Loucy (cell line): ENCODE data around the gene ZBED1.

Source experiments
- EZH2phosphoT487 ChIP-seq: fragments of 200-600 bp; IDR thresholded peaks from 2 replicates; pipeline ENCODE4 v1.6.1; 2018; ENCODE audit warnings: antibody characterized with exemption, mild to moderate bottlenecking, moderate library complexity, borderline replicate concordance
- TF ChIP-seq, protein P1 (sequence below): fragments of 200-600 bp; sonication (generic); conservative IDR thresholded peaks from 2 replicates; pipeline ENCODE4 v1.5.1; 2014; ENCODE audit warnings: mild to moderate bottlenecking, antibody characterized with exemption, low read length

DNA sequence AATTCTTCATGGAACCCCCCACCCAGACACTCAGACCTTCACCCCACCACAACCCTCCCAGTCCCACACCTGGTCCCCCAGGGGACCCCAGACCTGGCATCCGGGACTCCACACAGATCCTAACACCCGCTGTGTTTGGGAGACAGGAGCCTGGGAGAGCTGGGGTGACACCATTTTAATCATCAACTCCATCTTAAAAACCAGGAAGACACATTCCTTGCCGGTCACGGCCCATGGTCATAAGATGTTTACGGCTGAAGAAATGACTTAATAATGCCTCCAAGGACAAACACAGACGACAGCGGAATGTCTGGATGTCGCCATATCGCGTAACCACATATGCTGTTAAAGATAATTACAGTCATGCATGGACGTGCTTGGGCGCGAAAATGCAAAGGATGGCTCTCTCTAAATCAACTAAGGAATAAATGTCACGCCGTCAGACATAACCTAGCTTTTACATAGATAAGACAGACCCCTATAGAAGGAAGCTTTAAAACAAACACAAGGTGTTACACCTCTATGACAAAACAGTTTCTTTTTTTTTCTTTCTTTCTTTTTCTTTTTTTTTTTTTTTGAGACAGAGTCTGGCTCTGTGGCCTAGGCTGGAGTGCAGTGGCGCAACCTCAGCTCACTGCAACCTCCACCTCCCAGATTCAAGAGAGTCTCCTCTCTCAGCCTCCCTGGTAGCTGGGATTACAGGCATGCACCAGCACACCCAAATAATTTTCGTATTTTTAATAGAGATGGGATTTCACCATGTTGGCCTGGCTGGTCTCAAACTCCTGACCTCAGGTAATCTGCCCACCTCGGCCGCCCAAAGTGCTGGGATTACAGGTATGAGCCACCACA lies 2.1 kb upstream of the ZBED1 start:
- TF ChIP-seq, protein P1, sequence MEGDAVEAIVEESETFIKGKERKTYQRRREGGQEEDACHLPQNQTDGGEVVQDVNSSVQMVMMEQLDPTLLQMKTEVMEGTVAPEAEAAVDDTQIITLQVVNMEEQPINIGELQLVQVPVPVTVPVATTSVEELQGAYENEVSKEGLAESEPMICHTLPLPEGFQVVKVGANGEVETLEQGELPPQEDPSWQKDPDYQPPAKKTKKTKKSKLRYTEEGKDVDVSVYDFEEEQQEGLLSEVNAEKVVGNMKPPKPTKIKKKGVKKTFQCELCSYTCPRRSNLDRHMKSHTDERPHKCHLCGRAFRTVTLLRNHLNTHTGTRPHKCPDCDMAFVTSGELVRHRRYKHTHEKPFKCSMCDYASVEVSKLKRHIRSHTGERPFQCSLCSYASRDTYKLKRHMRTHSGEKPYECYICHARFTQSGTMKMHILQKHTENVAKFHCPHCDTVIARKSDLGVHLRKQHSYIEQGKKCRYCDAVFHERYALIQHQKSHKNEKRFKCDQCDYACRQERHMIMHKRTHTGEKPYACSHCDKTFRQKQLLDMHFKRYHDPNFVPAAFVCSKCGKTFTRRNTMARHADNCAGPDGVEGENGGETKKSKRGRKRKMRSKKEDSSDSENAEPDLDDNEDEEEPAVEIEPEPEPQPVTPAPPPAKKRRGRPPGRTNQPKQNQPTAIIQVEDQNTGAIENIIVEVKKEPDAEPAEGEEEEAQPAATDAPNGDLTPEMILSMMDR: no peak
- TF ChIP-seq EZH2phosphoT487: no peak
